H9 (cell line): Measurements from ENCODE around the gene SCUBE1. TPM values are rescaled to one million over a fixed set of nuclear protein-coding genes. Genes with fewer than 3 reads are reported as not detected.

ENCODE experiments used
- DNase-seq: peaks from one replicate; pipeline ENCODE4 v3.0.0-alpha.2; 2017
- H2AFZ ChIP-seq: one replicate; pipeline ENCODE4 v1.6.1; 2013; ENCODE audit warnings: mild to moderate bottlenecking, low read length, control low read depth, moderate library complexity
- H2AK5ac ChIP-seq: 2 replicates; pipeline ENCODE4 v1.6.1; 2013; ENCODE audit warnings: low read length, control low read depth, mixed read lengths; ENCODE audit not compliant: insufficient read length
- H2BK120ac ChIP-seq: one replicate; pipeline ENCODE4 v1.6.1; 2013; ENCODE audit warnings: low read depth, mild to moderate bottlenecking, low read length, control low read depth, inconsistent platforms; ENCODE audit not compliant: poor library complexity, severe bottlenecking
- H2BK12ac ChIP-seq: 2 replicates; pipeline ENCODE4 v1.6.1; 2013; ENCODE audit warnings: low read length, control low read depth, mixed read lengths, low read depth; ENCODE audit not compliant: insufficient read length
- H2BK15ac ChIP-seq: 2 replicates; pipeline ENCODE4 v1.6.1; 2013; ENCODE audit warnings: low read depth, low read length, control low read depth
- H2BK20ac ChIP-seq: one replicate; pipeline ENCODE4 v1.6.1; 2013; ENCODE audit warnings: low read depth, mild to moderate bottlenecking, low read length, control low read depth, inconsistent platforms; ENCODE audit not compliant: poor library complexity, severe bottlenecking
- H2BK5ac ChIP-seq: 2 replicates; pipeline ENCODE4 v1.6.1; 2013; ENCODE audit warnings: low read length, control low read depth, mixed read lengths; ENCODE audit not compliant: insufficient read length
- H3K14ac ChIP-seq: 2 replicates; pipeline ENCODE4 v1.6.1; 2013; ENCODE audit warnings: low read length, control low read depth; ENCODE audit not compliant: insufficient read depth
- H3K18ac ChIP-seq: 2 replicates; pipeline ENCODE4 v1.6.1; 2013; ENCODE audit warnings: low read depth, mild to moderate bottlenecking, mixed read lengths, low read length, control low read depth; ENCODE audit not compliant: insufficient read length
- H3K23ac ChIP-seq: 2 replicates; pipeline ENCODE4 v1.6.1; 2013; ENCODE audit warnings: low read length, control low read depth, mixed read lengths, low read depth; ENCODE audit not compliant: insufficient read length
- H3K23me2 ChIP-seq: 2 replicates; pipeline ENCODE4 v1.6.1; 2013; ENCODE audit warnings: low read depth, mild to moderate bottlenecking, mixed read lengths, low read length, control low read depth; ENCODE audit not compliant: insufficient read length, poor library complexity, severe bottlenecking
- H3K27ac ChIP-seq: 2 replicates; pipeline ENCODE4 v1.5.1; 2013; ENCODE audit warnings: low read length, control low read depth, mixed read lengths, low read depth; ENCODE audit not compliant: insufficient read length
- H3K27me3 ChIP-seq: 2 replicates; pipeline ENCODE4 v1.6.1; 2013; ENCODE audit warnings: low read length, control low read depth, inconsistent platforms; ENCODE audit not compliant: insufficient read depth
- H3K4ac ChIP-seq: 2 replicates; pipeline ENCODE4 v1.6.1; 2013; ENCODE audit warnings: low read depth, mild to moderate bottlenecking, control low read depth, inconsistent platforms, low read length, moderate library complexity
- H3K4me1 ChIP-seq: 2 replicates; pipeline ENCODE4 v1.6.1; 2013; ENCODE audit warnings: low read length, control low read depth, inconsistent platforms; ENCODE audit not compliant: insufficient read depth
- H3K4me2 ChIP-seq: 2 replicates; pipeline ENCODE4 v1.6.1; 2013; ENCODE audit warnings: low read length, control low read depth, mixed read lengths; ENCODE audit not compliant: insufficient read length, insufficient read depth
- H3K56ac ChIP-seq: 2 replicates; pipeline ENCODE4 v1.6.1; 2013; ENCODE audit warnings: low read depth, mild to moderate bottlenecking, mixed read lengths, low read length, control low read depth; ENCODE audit not compliant: insufficient read length
- H3K79me1 ChIP-seq: 2 replicates; pipeline ENCODE4 v1.6.1; 2013; ENCODE audit warnings: low read depth, mild to moderate bottlenecking, moderate library complexity, low read length, control low read depth, inconsistent platforms; ENCODE audit not compliant: insufficient read depth, poor library complexity, severe bottlenecking
- H3K79me2 ChIP-seq: 2 replicates; pipeline ENCODE4 v1.6.1; 2013; ENCODE audit warnings: low read length, control low read depth, inconsistent platforms; ENCODE audit not compliant: insufficient read depth
- H3K9ac ChIP-seq: 2 replicates; pipeline ENCODE4 v1.6.1; 2013; ENCODE audit warnings: low read length, control low read depth, mixed read lengths; ENCODE audit not compliant: insufficient read length; ENCODE audit errors: extremely low read depth
- H3K9me3 ChIP-seq: one replicate; pipeline ENCODE4 v1.6.1; 2013; ENCODE audit warnings: low read depth, low read length, inconsistent platforms; ENCODE audit not compliant: control insufficient read depth
- H3T11ph ChIP-seq: one replicate; pipeline ENCODE4 v1.6.1; 2013; ENCODE audit warnings: mild to moderate bottlenecking, low read length, control low read depth, inconsistent platforms
- H4K20me1 ChIP-seq: one replicate; pipeline ENCODE4 v1.6.1; 2013; ENCODE audit not compliant: control insufficient read depth, insufficient read length, insufficient read depth
- H4K5ac ChIP-seq: 2 replicates; pipeline ENCODE4 v1.6.1; 2013; ENCODE audit warnings: low read depth, mild to moderate bottlenecking, mixed read lengths, low read length, control low read depth; ENCODE audit not compliant: insufficient read length
- H4K8ac ChIP-seq: replicated peaks from 2 replicates; pipeline ENCODE4 v1.6.1; 2013; ENCODE audit warnings: low read length, control low read depth, mixed read lengths, low read depth; ENCODE audit not compliant: insufficient read length
- H4K91ac ChIP-seq: 2 replicates; pipeline ENCODE4 v1.6.1; 2013; ENCODE audit warnings: low read depth, mild to moderate bottlenecking, moderate library complexity, mixed read lengths, low read length, control low read depth; ENCODE audit not compliant: insufficient read length
- H3K27ac Mint-ChIP-seq, 3 experiments: 2 replicates in 2 of 3; 3 replicates in 1 of 3; pipeline ENCODE4 v1.8.0; 2020 to 2021; ENCODE audit warnings: mixed read lengths in 3 of 3, mild to moderate bottlenecking in 1 of 3, moderate library complexity in 1 of 3
- H3K27me3 Mint-ChIP-seq: 2 replicates; pipeline ENCODE4 v1.8.0; 2021; ENCODE audit warnings: low read depth, mild to moderate bottlenecking, moderate library complexity, mixed read lengths
- H3K36me3 Mint-ChIP-seq, 3 experiments: 2 replicates in 2 of 3; 3 replicates in 1 of 3; pipeline ENCODE4 v1.8.0; 2020 to 2021; ENCODE audit warnings: low read depth in 3 of 3, mixed read lengths in 3 of 3; ENCODE audit not compliant: insufficient read depth in 1 of 3
- H3K4me1 Mint-ChIP-seq, 2 experiments: 2 replicates each; pipeline ENCODE4 v1.8.0; 2020; ENCODE audit warnings: mixed read lengths in 2 of 2
- H3K4me3 Mint-ChIP-seq, 2 experiments: 2 replicates in 1 of 2; 3 replicates in 1 of 2; pipeline ENCODE4 v1.8.0; 2020 to 2021; ENCODE audit warnings: mild to moderate bottlenecking in 2 of 2, mixed read lengths in 2 of 2, moderate library complexity in 1 of 2
- H3K9me3 Mint-ChIP-seq, 2 experiments: 2 replicates in 1 of 2; 3 replicates in 1 of 2; pipeline ENCODE4 v1.8.0; 2020; ENCODE audit warnings: mild to moderate bottlenecking in 2 of 2, mixed read lengths in 2 of 2, moderate library complexity in 1 of 2
- whole genome bisulfite sequencing: extraction: QIAGEN DNeasy Blood & Tissue Kit; methylation state at CpG from one replicate; pipeline ENCODE4 v1.1.7; 2013; ENCODE audit warnings: missing lambda C conversion rate, low lambda C conversion rate, mixed read lengths; ENCODE audit not compliant: insufficient read length; ENCODE audit errors: extremely low coverage; 5-methylcytosine and 5-hydroxymethylcytosine counted together
- total RNA-seq: library from RNA; stranded (reverse); gene quantifications from 2 replicates; pipeline ENCODE4 v1.2.1, GENCODE V29; 2021
- TF ChIP-seq, protein P1 (sequence below): fragments of 200-600 bp; sonication (generic); conservative IDR thresholded peaks from 3 replicates; pipeline ENCODE4 v1.8.0; 2021; ENCODE audit warnings: antibody characterized with exemption, mild to moderate bottlenecking

SCUBE1 gene
- total RNA-seq, 1 experiment from 2014 or later = 1.2 TPM

- Histone ChIP-seq H3K79me1 (no peaks in the 10 kb centered on the region), H3K4me1 (no peaks in the 10 kb centered on the region; the same call in none of the 2 replicates), H3K4me2 (no peak overlapping the region), H2BK120ac (no peak overlapping the region), H3K4ac (no peak overlapping the region), H3K9me3 (no peaks in the 10 kb centered on the region), H3K14ac (no peak overlapping the region; the same call in 1 of the 2 replicates), H3K79me2 (no peaks in the 10 kb centered on the region), H3K23ac (no peak overlapping the region), H3K27me3 (no peaks in the 10 kb centered on the region), H4K8ac (no peak overlapping the region), H3K56ac (no peak overlapping the region), H2AFZ (no peak overlapping the region), H3K27ac (no peak overlapping the region), H3T11ph (no peak overlapping the region), H2BK12ac (no peak overlapping the region), H2BK15ac (no peak overlapping the region), H2AK5ac (no peak overlapping the region), H3K23me2 (no peaks in the 10 kb centered on the region), H3K18ac (no peak overlapping the region), H4K5ac (no peak overlapping the region), H3K9ac (no peak overlapping the region), H4K91ac (no peak overlapping the region), H4K20me1 (no peaks in the 10 kb centered on the region), H2BK20ac (no peak overlapping the region), H2BK5ac (no peak overlapping the region)
- TF ChIP-seq, protein P1, sequence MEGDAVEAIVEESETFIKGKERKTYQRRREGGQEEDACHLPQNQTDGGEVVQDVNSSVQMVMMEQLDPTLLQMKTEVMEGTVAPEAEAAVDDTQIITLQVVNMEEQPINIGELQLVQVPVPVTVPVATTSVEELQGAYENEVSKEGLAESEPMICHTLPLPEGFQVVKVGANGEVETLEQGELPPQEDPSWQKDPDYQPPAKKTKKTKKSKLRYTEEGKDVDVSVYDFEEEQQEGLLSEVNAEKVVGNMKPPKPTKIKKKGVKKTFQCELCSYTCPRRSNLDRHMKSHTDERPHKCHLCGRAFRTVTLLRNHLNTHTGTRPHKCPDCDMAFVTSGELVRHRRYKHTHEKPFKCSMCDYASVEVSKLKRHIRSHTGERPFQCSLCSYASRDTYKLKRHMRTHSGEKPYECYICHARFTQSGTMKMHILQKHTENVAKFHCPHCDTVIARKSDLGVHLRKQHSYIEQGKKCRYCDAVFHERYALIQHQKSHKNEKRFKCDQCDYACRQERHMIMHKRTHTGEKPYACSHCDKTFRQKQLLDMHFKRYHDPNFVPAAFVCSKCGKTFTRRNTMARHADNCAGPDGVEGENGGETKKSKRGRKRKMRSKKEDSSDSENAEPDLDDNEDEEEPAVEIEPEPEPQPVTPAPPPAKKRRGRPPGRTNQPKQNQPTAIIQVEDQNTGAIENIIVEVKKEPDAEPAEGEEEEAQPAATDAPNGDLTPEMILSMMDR = no peak
- no peaks in the 10 kb centered on the region; a peak in 1 of 7 replicates for H3K36me3 Mint-ChIP-seq
- H3K4me3 Mint-ChIP-seq = no peak overlapping the region
- no peak for DNase-seq
- peaks cover 14 to 23% of the 10 kb centered on the region in 2 experiments for H3K4me1 Mint-ChIP-seq
- no peak overlapping the region for H3K27ac Mint-ChIP-seq
- H3K27me3 Mint-ChIP-seq = peaks cover 3% of the 10 kb centered on the region; the same call in 1 of the 2 replicates
- WGBS = no CpG with 5 or more reads among the region's 23 CpGs
- H3K9me3 Mint-ChIP-seq = no peaks in the 10 kb centered on the region
Measured at GRCh38 chr22:43212434-43212952, 130.7 kb downstream of the SCUBE1 start.
